ENCODE results near the gene PPP4R1. TPM values are rescaled to one million over a fixed set of nuclear protein-coding genes. Genes with fewer than 3 reads are reported as not detected.

The PPP4R1 gene
- total and polyA plus RNA-seq, 12 donors = 22.8 to 104 (median 58.0) TPM

DNA sequence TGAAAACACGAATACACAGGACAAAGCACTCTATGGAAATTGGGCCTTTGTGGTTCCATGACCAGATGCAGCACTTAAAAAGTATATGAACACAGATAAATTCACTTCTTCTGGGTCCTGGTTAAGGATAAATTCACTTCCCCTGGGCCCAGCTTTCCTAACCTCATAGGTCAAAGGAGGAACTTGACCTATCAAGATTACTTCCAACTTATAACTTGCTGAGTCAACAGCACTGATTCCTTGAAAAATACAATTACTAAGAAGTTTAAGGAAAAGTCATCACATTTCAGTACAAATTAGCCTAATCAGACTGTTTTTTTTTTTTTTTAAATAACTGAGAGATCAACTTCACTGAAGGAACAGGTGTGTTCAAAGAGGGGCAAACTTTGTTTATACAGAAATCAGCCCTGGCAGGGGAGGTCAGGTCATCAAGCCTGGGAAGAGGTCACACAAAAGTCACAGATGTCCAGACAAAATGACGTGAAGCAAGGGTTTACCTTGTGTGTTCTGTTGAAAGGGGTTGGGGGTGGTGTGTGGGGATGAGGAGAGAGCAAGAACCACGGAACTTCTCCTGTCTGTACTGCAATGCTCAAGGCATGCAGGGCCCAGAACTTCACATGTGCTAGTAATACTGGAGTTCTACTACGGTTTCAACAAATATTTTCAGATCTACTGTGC is 55.8 kb downstream of the PPP4R1 start:
- H3K4me1 ChIP-seq (replicated peaks in 1 of 2) = peaks cover 0 to 7% of the 10 kb centered on the region in 2 donors
- H3K36me3 ChIP-seq (replicated peaks in 1 of 2) = peaks cover 0 to 73% of the 10 kb centered on the region in 2 donors
- TF ChIP-seq POLR2A (IDR thresholded peaks at IDR 0.05) = no peak
- TF ChIP-seq, protein P1, sequence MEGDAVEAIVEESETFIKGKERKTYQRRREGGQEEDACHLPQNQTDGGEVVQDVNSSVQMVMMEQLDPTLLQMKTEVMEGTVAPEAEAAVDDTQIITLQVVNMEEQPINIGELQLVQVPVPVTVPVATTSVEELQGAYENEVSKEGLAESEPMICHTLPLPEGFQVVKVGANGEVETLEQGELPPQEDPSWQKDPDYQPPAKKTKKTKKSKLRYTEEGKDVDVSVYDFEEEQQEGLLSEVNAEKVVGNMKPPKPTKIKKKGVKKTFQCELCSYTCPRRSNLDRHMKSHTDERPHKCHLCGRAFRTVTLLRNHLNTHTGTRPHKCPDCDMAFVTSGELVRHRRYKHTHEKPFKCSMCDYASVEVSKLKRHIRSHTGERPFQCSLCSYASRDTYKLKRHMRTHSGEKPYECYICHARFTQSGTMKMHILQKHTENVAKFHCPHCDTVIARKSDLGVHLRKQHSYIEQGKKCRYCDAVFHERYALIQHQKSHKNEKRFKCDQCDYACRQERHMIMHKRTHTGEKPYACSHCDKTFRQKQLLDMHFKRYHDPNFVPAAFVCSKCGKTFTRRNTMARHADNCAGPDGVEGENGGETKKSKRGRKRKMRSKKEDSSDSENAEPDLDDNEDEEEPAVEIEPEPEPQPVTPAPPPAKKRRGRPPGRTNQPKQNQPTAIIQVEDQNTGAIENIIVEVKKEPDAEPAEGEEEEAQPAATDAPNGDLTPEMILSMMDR (IDR thresholded peaks at IDR 0.05) = no peak
- no peak for DNase-seq
- WGBS, 4 donors = 83 to 88% (median 86%) methylated on average over 4 of the region's 4 CpGs
- intact Hi-C loops (cut with DNase I) = no loop called here
- no peaks in the 10 kb centered on the region for H3K9me3 ChIP-seq (replicated peaks in 1 of 3)
- no peaks in the 10 kb centered on the region for H3K27me3 ChIP-seq
- no peak overlapping the region for H3K27ac ChIP-seq
- no peak overlapping the region for H3K4me3 ChIP-seq

DNA sequence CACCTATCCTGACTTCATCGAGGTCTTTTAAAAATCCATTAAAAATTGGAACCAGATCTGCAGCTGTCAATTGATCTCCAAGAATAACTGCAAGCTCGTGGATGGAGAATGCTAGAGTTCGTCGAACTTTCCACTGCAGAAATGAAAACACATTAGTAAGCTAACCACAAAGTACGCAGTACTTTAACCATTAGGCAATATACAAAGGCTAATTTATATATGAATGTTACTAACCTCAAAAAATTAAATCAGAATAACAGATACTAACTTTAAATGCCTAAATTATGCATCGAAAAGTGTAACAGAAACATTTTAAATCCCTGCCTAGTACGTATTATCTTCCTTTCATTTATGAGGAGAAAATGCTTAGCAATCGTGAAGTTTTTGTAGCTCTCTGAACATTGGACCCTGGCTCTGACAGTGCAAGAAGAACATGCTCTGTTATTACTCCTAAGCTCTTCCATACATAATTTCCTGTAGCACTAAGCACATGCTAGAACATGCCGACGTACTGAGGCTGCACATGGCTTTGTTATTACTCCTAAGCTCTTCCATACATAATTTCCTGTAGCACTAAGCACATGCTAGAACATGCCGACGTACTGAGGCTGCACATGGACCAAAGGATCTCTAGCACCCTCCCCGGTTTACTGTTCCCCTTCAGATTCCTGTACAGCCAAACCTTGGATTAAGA is 57.0 kb downstream of the PPP4R1 start:
- 87 to 93% (median 92%) methylated on average over 13 of the region's 13 CpGs for WGBS, 4 donors
- TF ChIP-seq POLR2A (IDR thresholded peaks at IDR 0.05) = no peak
- TF ChIP-seq, protein P1 (IDR thresholded peaks at IDR 0.05) = no peak
- peaks cover 0 to 75% of the 10 kb centered on the region in 2 donors for H3K36me3 ChIP-seq (replicated peaks in 1 of 2)
- no peaks in the 10 kb centered on the region for H3K27me3 ChIP-seq
- H3K27ac ChIP-seq = no peak overlapping the region
- peaks cover 0 to 7% of the 10 kb centered on the region in 2 donors for H3K4me1 ChIP-seq (replicated peaks in 1 of 2)
- intact Hi-C loops (cut with DNase I) = no loop called here
- no peak for DNase-seq
- H3K9me3 ChIP-seq (replicated peaks in 1 of 3) = no peaks in the 10 kb centered on the region
- no peak overlapping the region for H3K4me3 ChIP-seq

DNA sequence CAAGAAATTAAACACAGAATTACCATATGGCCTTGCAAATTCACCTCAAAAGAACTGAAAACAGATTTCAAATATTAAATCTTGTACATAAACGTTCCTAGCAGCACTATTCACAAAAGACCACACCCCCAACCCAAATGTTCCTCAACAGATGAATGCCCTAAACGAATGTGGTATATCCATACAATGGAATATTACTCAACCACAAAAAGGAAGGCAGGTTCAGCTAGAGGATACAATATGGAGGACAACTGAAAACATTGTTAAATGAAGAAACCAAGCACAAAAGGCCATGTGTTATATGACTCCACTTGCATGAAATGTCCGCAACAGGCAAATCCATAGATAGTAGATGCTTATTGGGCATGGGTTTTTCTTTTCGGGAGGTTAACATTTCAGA is 61.7 kb downstream of the PPP4R1 start:
- no peaks in the 10 kb centered on the region for H3K4me1 ChIP-seq (replicated peaks in 1 of 2)
- peaks cover 0 to 92% of the 10 kb centered on the region in 2 donors for H3K36me3 ChIP-seq (replicated peaks in 1 of 2)
- H3K9me3 ChIP-seq (replicated peaks in 1 of 3) = no peaks in the 10 kb centered on the region
- 88 to 94% (median 91%) methylated on average over 4 of the region's 4 CpGs for WGBS, 4 donors
- no peak for DNase-seq
- no peak overlapping the region for H3K4me3 ChIP-seq
- TF ChIP-seq POLR2A (IDR thresholded peaks at IDR 0.05) = no peak
- TF ChIP-seq, protein P1 (IDR thresholded peaks at IDR 0.05) = no peak
- no peaks in the 10 kb centered on the region for H3K27me3 ChIP-seq
- no peak overlapping the region for H3K27ac ChIP-seq
- intact Hi-C loops (cut with DNase I) = no loop called here

GRCh38 chr18:9552191-9552590 is 62.2 kb downstream of the PPP4R1 start:
- no peak overlapping the region for H3K4me3 ChIP-seq
- TF ChIP-seq, protein P1 (IDR thresholded peaks at IDR 0.05) = no peak
- TF ChIP-seq POLR2A (IDR thresholded peaks at IDR 0.05) = no peak
- no peak for DNase-seq
- H3K4me1 ChIP-seq (replicated peaks in 1 of 2) = no peaks in the 10 kb centered on the region
- peaks cover 0 to 92% of the 10 kb centered on the region in 2 donors for H3K36me3 ChIP-seq (replicated peaks in 1 of 2)
- WGBS, 4 donors = 87 to 91% (median 89%) methylated on average over 3 of the region's 3 CpGs
- intact Hi-C loops (cut with DNase I) = no loop called here
- no peaks in the 10 kb centered on the region for H3K27me3 ChIP-seq
- no peaks in the 10 kb centered on the region for H3K9me3 ChIP-seq (replicated peaks in 1 of 3)
- H3K27ac ChIP-seq = no peak overlapping the region
